ENCODE measurements around the gene RIPK4. TPM values are rescaled to one million over a fixed set of nuclear protein-coding genes. Genes with fewer than 3 reads are reported as not detected.

Gene RIPK4
- total and polyA plus RNA-seq, 2 donors (not counting 1 experiment from before 2014, with no cell fraction given) = not detected

DNA sequence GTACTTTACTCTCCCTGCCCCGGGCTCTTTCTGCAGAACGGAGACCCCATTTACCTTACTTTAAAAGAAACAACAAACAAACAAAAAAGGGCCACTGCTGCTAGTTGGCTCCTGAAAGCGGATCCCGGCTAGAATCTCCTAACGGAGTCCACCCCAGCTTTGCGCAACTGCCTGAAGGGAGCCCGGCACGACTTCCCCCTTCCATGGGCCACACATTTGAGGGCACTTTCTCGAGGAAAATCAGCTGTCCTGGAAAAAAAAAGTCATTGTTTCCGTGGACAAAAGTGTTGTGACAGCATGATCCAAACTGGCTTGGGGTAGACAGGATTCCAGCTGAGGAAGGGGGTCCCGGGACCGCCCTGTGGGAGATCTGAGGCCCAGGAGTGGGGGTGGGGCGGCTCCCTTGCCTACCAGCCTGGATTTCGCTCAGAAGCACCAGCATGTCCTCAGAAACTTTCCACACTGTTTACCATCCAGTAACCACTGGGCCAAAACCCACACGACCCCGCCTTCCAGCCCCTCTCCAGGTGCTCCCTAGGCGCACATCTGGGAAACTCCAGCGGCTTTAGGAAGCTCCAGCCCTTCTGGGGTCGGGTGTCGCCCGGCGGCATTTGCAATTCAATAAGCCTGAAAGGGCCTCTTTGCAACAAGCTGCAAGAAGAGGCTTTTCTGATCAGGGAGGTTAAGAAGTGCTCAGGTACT is 4.8 kb downstream of the RIPK4 start:
- WGBS (ENCODE audit: insufficient coverage) = 8% methylated on average over 19 of the region's 22 CpGs
- CTCF ChIA-PET = no interaction called here
- Histone ChIP-seq H3K4me2 (replicated peaks; ENCODE audit: low read depth, low read length, poor library complexity, severe bottlenecking) (no peak overlapping the region), H3K4me1 (ENCODE audit: control insufficient read depth in 2 of 2, insufficient read depth in 2 of 2, low read length in 2 of 2) (peaks cover 24 to 27% of the 10 kb centered on the region in 2 donors), H4K20me1 (ENCODE audit: control insufficient read depth, insufficient read depth, low read length, poor library complexity, severe bottlenecking) (no peaks in the 10 kb centered on the region), H3K4me3 (ENCODE audit: control extremely low read depth in 1 of 5, extremely low read depth in 1 of 5, insufficient read depth in 1 of 5, low read depth in 2 of 5, low read length in 4 of 5) (no peak overlapping the region), H2AFZ (ENCODE audit: insufficient read depth, low read depth, low read length, poor library complexity, severe bottlenecking) (no peak overlapping the region), H3K79me2 (ENCODE audit: control insufficient read depth, insufficient read depth, low read length) (no peaks in the 10 kb centered on the region), H3K27ac (ENCODE audit: low read length in 2 of 2) (no peak overlapping the region), H3K9me3 (ENCODE audit: control extremely low read depth in 1 of 3, control insufficient read depth in 2 of 3, insufficient read depth in 1 of 3, low read length in 2 of 3) (peaks cover 0 to 16% (median 0%) of the 10 kb centered on the region in 3 donors), H3K27me3 (replicated peaks in 1 of 4; ENCODE audit: control extremely low read depth in 1 of 4, control insufficient read depth in 3 of 4, insufficient read depth in 4 of 4, low read length in 3 of 4) (peaks cover 0 to 70% (median 37%) of the 10 kb centered on the region in 4 experiments), H3K9ac (ENCODE audit: low read length) (no peak overlapping the region), H3K36me3 (replicated peaks in 1 of 2; ENCODE audit: control extremely low read depth in 1 of 2, control insufficient read depth in 1 of 2, extremely low read depth in 1 of 2, insufficient read depth in 2 of 2, low read length in 1 of 2) (no peaks in the 10 kb centered on the region)
- Mint-ChIP-seq H3K9me3 (ENCODE audit: insufficient read depth) (no peaks in the 10 kb centered on the region), H3K27me3 (peaks cover 62% of the 10 kb centered on the region), H3K4me1 (peaks cover 14% of the 10 kb centered on the region), H3K4me3 (no peak overlapping the region), H3K27ac (no peak overlapping the region)
- TF ChIP-seq EZH2 (IDR thresholded peaks at IDR 0.05; ENCODE audit: borderline replicate concordance, insufficient read depth, low read depth, low read length, poor library complexity, severe bottlenecking) = no peak
- TF ChIP-seq, protein P1, sequence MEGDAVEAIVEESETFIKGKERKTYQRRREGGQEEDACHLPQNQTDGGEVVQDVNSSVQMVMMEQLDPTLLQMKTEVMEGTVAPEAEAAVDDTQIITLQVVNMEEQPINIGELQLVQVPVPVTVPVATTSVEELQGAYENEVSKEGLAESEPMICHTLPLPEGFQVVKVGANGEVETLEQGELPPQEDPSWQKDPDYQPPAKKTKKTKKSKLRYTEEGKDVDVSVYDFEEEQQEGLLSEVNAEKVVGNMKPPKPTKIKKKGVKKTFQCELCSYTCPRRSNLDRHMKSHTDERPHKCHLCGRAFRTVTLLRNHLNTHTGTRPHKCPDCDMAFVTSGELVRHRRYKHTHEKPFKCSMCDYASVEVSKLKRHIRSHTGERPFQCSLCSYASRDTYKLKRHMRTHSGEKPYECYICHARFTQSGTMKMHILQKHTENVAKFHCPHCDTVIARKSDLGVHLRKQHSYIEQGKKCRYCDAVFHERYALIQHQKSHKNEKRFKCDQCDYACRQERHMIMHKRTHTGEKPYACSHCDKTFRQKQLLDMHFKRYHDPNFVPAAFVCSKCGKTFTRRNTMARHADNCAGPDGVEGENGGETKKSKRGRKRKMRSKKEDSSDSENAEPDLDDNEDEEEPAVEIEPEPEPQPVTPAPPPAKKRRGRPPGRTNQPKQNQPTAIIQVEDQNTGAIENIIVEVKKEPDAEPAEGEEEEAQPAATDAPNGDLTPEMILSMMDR (IDR thresholded peaks at IDR 0.05) = no peak
- intact Hi-C loops (cut with micrococcal nuclease) = no loop called here
- no peak for DNase-seq
- POLR2A ChIA-PET = no interaction called here
- no peak for ATAC-seq (ENCODE audit: low read depth)

DNA sequence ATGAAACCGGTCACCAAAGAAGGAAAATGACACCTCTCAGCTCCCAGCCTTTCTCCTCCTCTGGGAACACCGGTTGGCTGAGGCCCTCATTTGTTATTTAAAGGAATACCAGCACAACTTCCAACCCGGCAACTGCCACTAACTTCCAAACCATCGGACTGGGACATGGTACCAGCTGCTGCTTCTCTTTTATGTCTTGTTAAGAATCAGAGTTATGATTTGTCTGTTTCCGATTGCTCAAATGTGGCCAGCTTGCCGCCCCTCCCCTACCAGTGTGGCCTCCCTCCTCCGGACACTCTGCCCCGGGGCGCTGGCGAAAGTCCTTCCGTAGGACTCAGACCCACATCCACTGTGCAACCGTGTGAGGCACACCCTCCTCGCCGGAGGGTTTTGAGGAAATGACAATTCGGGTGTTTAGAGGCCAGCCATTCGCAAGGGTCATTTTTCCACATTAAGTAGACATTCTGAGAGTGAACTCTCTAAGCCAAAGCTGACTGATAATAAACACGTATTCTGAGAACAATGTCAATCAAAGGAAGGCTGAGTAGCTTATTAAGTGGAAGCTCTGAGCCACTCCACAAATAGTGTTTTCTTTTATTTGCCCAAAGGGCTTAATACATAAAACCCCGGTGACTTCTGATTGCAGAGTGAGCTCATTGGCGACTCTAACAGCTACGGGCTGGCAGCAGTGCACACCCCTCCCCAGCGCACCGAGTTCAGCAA is 5.5 kb downstream of the RIPK4 start:
- no peak overlapping the region for H3K9ac ChIP-seq (ENCODE audit: low read length)
- Mint-ChIP-seq H3K4me1 (peaks cover 14% of the 10 kb centered on the region), H3K9me3 (ENCODE audit: insufficient read depth) (no peaks in the 10 kb centered on the region), H3K27ac (no peak overlapping the region), H3K4me3 (no peak overlapping the region), H3K27me3 (peaks cover 63% of the 10 kb centered on the region)
- WGBS (ENCODE audit: insufficient coverage) = 6% methylated on average over 13 of the region's 22 CpGs
- peaks cover 0 to 63% (median 34%) of the 10 kb centered on the region in 4 experiments for H3K27me3 ChIP-seq (replicated peaks in 1 of 4; ENCODE audit: control extremely low read depth in 1 of 4, control insufficient read depth in 3 of 4, insufficient read depth in 4 of 4, low read length in 3 of 4)
- no peaks in the 10 kb centered on the region for H3K79me2 ChIP-seq (ENCODE audit: control insufficient read depth, insufficient read depth, low read length)
- intact Hi-C loops (cut with micrococcal nuclease) = no loop called here
- ChIA-PET CTCF (no interaction called here), POLR2A (no interaction called here)
- DNase-seq = no peak
- TF ChIP-seq, protein P1 (IDR thresholded peaks at IDR 0.05) = no peak
- TF ChIP-seq EZH2 (IDR thresholded peaks at IDR 0.05; ENCODE audit: borderline replicate concordance, insufficient read depth, low read depth, low read length, poor library complexity, severe bottlenecking) = no peak
- no peak overlapping the region for H3K27ac ChIP-seq (ENCODE audit: low read length in 2 of 2)
- no peak overlapping the region for H3K4me3 ChIP-seq (ENCODE audit: control extremely low read depth in 1 of 5, extremely low read depth in 1 of 5, insufficient read depth in 1 of 5, low read depth in 2 of 5, low read length in 4 of 5)
- no peak for ATAC-seq (ENCODE audit: low read depth)
- peaks cover 17 to 20% of the 10 kb centered on the region in 2 donors for H3K4me1 ChIP-seq (ENCODE audit: control insufficient read depth in 2 of 2, insufficient read depth in 2 of 2, low read length in 2 of 2)
- no peaks in the 10 kb centered on the region for H3K36me3 ChIP-seq (replicated peaks in 1 of 2; ENCODE audit: control extremely low read depth in 1 of 2, control insufficient read depth in 1 of 2, extremely low read depth in 1 of 2, insufficient read depth in 2 of 2, low read length in 1 of 2)
- peaks cover 0 to 10% (median 0%) of the 10 kb centered on the region in 3 donors for H3K9me3 ChIP-seq (ENCODE audit: control extremely low read depth in 1 of 3, control insufficient read depth in 2 of 3, insufficient read depth in 1 of 3, low read length in 2 of 3)
- no peak overlapping the region for H2AFZ ChIP-seq (ENCODE audit: insufficient read depth, low read depth, low read length, poor library complexity, severe bottlenecking)
- H4K20me1 ChIP-seq (ENCODE audit: control insufficient read depth, insufficient read depth, low read length, poor library complexity, severe bottlenecking) = no peaks in the 10 kb centered on the region
- peak overlapping the region; percentile 22 for H3K4me2 ChIP-seq (replicated peaks; ENCODE audit: low read depth, low read length, poor library complexity, severe bottlenecking)

Measured in B cell (primary cell).